Glutamatergic neuron (in vitro differentiated cells): ENCODE results near the gene R3HCC1L. TPM values are rescaled to one million over a fixed set of nuclear protein-coding genes. Genes with fewer than 3 reads are reported as not detected.

ENCODE experiments used
- DNase-seq: peaks from one replicate; pipeline ENCODE4 v3.0.0; 2022
- H3K27ac Mint-ChIP-seq: one replicate; pipeline ENCODE4 v1.8.0; 2020; ENCODE audit warnings: mild to moderate bottlenecking, mixed read lengths, inconsistent platforms; ENCODE audit not compliant: unreplicated experiment
- H3K27me3 Mint-ChIP-seq: one replicate; pipeline ENCODE4 v1.8.0; 2020; ENCODE audit warnings: mild to moderate bottlenecking, moderate library complexity, mixed read lengths, inconsistent platforms; ENCODE audit not compliant: unreplicated experiment
- H3K36me3 Mint-ChIP-seq: one replicate; pipeline ENCODE4 v1.8.0; 2020; ENCODE audit warnings: mild to moderate bottlenecking, mixed read lengths, inconsistent platforms; ENCODE audit not compliant: unreplicated experiment
- H3K4me1 Mint-ChIP-seq: one replicate; pipeline ENCODE4 v1.8.0; 2020; ENCODE audit warnings: mild to moderate bottlenecking, low read depth, mixed read lengths, inconsistent platforms; ENCODE audit not compliant: unreplicated experiment
- H3K4me3 Mint-ChIP-seq: one replicate; pipeline ENCODE4 v1.8.0; 2020; ENCODE audit warnings: mild to moderate bottlenecking, mixed read lengths, inconsistent platforms; ENCODE audit not compliant: unreplicated experiment
- H3K9me3 Mint-ChIP-seq: one replicate; pipeline ENCODE4 v1.8.0; 2020; ENCODE audit warnings: mild to moderate bottlenecking, moderate library complexity, mixed read lengths, inconsistent platforms; ENCODE audit not compliant: unreplicated experiment
- CTCF ChIP-seq: fragments of 200-600 bp; sonication (generic); IDR thresholded peaks from one replicate; pipeline ENCODE4 v1.5.0; 2021; ENCODE audit not compliant: partially characterized antibody, unreplicated experiment
- total RNA-seq: library from RNA; stranded (reverse); fragmentation: NEBNext Ultra II Directional; extraction: Animal tissue kit (Norgen Biotek cat#: 25700); gene quantifications from one replicate; pipeline ENCODE4 v1.2.1, GENCODE V29; 2021; ENCODE audit not compliant: unreplicated experiment

R3HCC1L gene
- total RNA-seq, 1 donor from 2014 or later = 13.6 TPM

GRCh38 chr10:98289802-98290209 lies 155.3 kb downstream of the R3HCC1L start:
- no peak for DNase-seq
- Mint-ChIP-seq H3K9me3 (peaks cover 4% of the 10 kb centered on the region), H3K27ac (no peak overlapping the region), H3K36me3 (no peaks in the 10 kb centered on the region), H3K4me3 (no peak overlapping the region), H3K4me1 (peaks cover 16% of the 10 kb centered on the region), H3K27me3 (peaks cover 4% of the 10 kb centered on the region)
- TF ChIP-seq CTCF = no peak

GRCh38 chr10:98292971-98293370 lies 158.5 kb downstream of the R3HCC1L start:
- H3K27me3 Mint-ChIP-seq = peaks cover 3% of the 10 kb centered on the region
- H3K36me3 Mint-ChIP-seq = no peaks in the 10 kb centered on the region
- no peak overlapping the region for H3K27ac Mint-ChIP-seq
- no peak for TF ChIP-seq CTCF
- peaks cover 5% of the 10 kb centered on the region for H3K9me3 Mint-ChIP-seq
- DNase-seq = no peak
- peaks cover 20% of the 10 kb centered on the region for H3K4me1 Mint-ChIP-seq
- no peak overlapping the region for H3K4me3 Mint-ChIP-seq

GRCh38 chr10:98293550-98294269 lies 159.3 kb downstream of the R3HCC1L start:
- H3K4me1 Mint-ChIP-seq = peaks cover 24% of the 10 kb centered on the region
- H3K27ac Mint-ChIP-seq = no peak overlapping the region
- H3K9me3 Mint-ChIP-seq = peaks cover 5% of the 10 kb centered on the region
- no peak overlapping the region for H3K4me3 Mint-ChIP-seq
- H3K36me3 Mint-ChIP-seq = no peaks in the 10 kb centered on the region
- DNase-seq = no peak
- H3K27me3 Mint-ChIP-seq = peaks cover 3% of the 10 kb centered on the region
- no peak for TF ChIP-seq CTCF

DNA sequence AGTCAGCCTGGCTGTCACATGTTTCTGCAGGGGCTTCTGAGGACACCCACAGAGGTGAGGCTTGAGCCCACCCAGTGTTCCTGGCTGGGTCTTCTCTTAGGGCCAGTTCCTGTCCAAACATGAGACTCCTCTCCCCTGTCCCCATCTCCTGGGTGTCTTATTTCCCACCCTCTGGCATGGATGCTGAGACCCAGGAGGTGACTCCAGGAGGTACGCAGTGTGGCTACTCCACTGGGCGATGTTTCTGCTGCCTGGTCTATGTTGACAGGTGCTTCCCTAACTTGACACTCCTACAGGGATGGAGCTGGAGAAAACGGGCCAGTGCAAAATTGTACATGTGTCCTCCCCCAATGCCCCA lies 159.8 kb downstream of the R3HCC1L start:
- Mint-ChIP-seq H3K36me3 (no peaks in the 10 kb centered on the region), H3K27me3 (peaks cover 3% of the 10 kb centered on the region), H3K9me3 (peaks cover 5% of the 10 kb centered on the region), H3K27ac (no peak overlapping the region), H3K4me3 (no peak overlapping the region), H3K4me1 (peaks cover 27% of the 10 kb centered on the region)
- no peak for TF ChIP-seq CTCF
- DNase-seq = no peak

Other genes with a start within 250 kb of the R3HCC1L start
- gene CRTAC1, start 104.0 kb upstream of the R3HCC1L start, total RNA-seq = 2.5 TPM
- 6.1 TPM for gene LOXL4, start 133.5 kb downstream of the R3HCC1L start, total RNA-seq